ENCODE measurements around the gene APBA2. TPM values are rescaled to one million over a fixed set of nuclear protein-coding genes. Genes with fewer than 3 reads are reported as not detected.
"Not testable (repeated sequence)": the region's sequence is repeated elsewhere in the genome, so short reads cannot be mapped to it uniquely, and the experiment has no call there.

Gene APBA2
- polyA plus RNA-seq, 1 donor = 4.4 TPM

DNA sequence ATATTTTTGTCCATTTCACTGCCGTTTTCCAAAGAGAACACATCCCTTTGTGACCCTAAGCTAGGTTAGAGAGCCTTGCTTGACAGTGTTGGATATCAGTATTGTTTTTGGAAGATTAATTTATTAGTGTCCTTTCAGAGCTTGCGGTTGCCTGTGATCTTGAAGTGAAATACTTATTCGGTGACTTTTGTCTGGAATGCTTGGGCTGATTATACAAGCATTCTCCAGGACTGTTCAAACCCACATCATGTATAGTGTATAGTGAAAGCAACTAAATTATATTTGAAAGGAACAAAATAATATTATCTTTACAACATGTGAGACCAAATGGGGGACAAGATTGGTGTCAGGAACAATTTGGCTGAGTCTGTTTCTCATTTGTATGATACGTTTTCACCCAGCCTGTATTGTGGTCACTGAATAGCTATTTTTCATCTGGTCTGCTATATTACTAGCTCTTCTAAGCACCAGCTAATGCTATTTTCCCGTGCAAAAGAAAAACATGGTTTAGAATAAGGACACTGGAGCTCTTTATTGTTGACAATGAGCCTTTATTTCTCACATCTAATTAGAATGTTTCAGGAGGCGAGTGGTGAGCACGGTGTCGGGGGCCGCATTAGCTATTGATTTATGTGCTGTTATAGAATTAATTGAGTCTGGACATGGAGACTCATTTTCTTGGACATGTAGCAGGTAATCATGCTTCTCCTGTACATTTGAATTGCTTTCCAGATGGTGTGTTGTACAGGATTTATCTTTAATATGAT is 158.1 kb downstream of the APBA2 start:
- DNase-seq = no peak

DNA sequence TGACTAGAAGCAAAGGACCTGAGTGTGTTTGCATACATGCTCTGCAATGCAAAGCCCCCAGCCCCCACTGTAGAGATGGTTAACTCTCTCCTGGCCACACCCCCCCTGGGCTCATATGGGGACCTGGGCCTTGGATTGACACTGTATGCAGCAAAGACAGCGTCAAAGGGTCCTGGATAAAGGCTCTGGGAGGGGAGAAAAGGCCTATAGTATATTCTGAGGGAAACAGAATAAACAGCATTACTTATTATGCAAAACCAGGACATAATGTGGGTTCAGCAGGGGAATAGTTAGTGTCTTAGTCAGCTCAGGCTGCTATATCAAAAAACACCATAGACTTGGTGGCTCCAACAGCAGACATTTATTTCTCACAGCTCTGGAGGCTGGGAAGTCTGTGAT is 158.7 kb downstream of the APBA2 start:
- DNase-seq = no peak

DNA sequence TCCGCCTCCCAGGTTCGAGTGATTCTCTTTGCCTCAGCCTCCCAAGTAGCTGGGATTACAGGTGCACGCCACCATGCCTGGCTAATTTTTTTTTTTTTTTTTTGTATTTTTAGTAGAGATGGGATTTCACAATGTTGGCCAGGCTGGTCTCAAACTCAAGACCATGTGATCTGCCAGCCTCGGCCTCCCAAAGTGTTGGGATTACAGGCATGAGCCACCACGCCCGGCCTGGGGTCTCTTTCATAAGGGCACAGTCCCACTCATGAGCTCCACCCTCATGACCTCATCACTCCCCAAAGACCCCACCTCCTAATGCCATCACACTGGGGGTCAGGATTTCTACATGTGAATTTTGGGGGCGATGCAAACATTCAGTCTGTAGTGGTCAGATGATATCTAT is 159.4 kb downstream of the APBA2 start:
- not testable (repeated sequence) for DNase-seq

DNA sequence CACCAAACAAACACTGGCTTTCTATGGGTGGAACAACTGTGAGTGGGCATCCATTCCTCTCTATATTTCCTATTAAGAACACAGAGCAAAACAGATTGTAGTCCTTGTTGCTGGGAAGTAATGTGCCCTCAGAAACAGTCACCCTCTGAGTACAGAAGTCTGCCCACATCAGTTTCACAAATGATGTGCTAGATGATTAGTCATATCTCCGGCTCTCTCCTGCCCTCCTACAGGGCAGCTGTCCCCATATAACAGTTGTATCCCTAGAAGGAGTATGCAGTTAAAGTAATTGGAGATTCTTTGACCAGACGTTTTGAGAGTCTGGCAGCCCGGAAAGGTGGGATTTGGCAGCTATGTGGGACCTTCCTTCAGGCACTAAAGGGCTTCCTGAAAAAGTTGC is 159.9 kb downstream of the APBA2 start:
- no peak for DNase-seq

DNA sequence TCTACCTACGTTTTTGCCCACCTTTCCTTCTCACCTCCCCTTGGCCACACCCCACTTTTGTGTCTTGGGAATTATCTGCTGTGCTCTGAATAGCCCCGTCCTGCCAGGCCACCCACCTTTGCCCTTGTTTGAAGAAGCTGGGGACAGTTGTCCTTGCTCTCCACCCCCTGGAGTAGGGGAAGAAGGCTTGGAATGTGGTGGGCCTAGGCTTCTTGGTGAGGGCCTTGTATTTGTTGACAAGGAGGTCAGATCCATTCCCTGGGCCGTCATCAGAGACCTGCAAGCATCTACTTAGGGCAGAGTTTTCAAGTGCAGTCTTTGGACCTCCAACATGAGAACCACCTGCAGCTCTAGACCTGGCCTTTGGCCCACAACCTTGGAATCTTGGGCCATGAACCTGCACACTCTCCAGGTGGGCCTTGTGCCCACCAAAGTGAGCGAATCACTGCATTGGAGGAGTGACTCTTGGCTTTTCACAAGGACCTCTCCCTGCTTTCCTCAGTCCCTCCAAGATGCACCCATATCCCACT is 160.6 kb downstream of the APBA2 start:
- no peak for DNase-seq

DNA sequence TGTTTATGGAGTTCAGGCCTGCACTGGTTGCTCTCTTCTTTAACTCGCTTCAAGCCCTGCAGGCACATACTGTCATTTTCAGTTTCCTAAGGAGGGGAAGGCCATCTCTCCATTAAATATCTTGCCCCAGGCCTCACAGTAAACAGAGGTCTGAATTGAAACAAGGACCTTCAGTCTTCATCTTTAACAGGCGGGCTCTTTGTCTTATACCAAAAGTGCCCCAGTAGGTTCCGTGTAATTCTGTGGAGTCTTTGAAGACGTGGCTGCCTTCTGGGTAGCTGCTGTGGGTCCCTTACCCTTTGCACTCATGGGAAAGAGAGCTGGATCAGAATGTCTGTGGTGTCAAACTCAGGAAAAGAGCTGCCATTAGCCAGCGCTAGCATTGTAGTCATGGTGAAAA is 161.2 kb downstream of the APBA2 start:
- DNase-seq = no peak

DNA sequence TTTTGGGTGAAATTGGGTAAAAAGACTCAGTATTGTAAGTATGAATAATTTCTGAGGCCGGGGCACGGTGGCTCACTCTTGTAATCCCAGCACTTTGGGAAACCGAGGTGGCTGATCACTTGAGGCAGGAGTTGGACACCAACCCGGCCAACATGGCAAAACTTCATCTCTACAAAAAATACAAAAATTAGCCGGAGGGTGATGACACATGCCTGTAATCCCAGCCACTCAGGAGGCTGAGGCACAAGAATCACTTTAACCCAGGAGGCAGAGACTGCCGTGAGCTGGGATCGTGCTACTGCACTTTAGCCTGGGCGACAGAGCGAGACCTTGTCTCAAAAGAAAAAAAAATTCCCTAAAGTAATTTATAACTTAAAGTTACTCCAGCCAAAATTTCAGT is 162.2 kb downstream of the APBA2 start:
- DNase-seq = no peak

DNA sequence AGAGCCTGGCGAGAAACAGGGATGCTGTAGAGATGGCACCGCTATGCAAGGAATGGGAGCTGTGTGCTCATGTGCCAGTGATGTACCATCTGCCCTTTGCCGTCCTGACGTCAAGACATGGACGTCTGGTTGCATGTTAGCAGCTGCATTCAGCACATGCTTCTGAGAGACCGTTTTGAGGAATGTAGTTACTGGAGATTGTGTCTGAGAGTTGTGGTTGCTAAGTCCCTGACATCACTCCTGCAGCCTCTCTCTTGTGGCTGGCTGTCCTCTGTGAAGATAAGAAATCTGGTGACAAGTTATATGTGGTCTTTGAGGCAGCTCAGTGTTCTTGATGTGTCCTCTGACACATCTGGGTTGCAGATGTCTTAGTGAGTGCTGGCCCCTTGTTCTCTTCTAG is 165.1 kb downstream of the APBA2 start:
- no peak for DNase-seq

DNA sequence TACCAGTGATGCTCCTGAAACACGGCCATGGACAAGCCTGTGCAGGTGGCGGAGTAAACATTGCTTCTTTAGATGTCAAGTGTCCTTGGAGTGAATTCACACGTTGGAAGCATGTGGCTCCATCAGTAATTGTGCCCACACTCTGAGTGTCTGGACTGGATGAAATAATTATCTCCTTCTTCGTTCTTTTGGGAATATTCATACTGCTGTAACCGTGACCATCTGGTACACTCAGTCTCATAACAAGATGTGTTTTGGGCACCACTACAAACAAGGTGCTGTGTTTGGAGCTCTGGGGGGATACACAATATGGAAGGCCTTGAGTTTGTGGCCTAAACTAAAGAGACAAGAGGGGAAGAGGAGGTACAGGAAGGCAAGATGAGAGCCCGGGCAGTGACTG is 165.6 kb downstream of the APBA2 start:
- no peak for DNase-seq

DNA sequence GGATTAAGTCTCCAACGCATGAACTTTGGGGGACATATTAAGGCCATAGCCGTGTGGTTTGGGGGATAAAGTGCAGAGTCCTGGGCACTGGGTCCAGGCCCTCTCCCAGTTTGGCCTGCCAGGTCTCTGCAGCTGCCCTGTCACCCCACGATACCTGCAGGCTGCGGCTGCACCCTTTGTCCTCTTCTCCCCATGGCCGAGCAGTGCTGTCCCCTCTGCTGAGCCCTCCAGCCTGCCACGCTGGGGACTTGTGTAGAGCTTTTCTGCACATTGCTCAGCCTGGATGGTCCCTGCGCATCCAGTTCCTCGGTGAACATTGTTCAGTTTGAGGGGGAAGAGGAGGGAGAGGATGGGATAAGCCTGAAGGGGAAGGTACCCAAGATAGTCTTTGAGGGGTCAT is 167.2 kb downstream of the APBA2 start:
- DNase-seq = no peak

DNA sequence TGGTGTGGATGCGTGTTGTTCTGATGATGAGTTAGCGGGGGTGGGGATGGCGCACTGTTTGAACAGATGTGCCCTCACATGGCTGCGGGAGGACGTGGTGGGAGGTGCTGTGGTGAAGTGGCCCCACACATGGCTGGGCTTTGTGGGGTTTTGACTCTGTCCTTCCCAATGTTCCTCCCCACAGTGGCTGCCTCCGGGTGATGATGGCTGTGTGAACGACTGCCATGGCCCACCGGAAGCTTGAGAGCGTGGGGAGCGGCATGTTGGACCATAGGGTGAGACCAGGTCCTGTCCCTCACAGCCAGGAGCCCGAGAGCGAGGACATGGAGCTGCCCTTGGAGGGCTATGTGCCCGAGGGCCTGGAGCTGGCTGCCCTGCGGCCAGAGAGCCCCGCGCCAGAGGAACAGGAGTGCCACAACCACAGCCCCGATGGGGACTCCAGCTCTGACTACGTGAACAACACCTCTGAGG is 167.9 kb downstream of the APBA2 start:
- no peak for DNase-seq

DNA sequence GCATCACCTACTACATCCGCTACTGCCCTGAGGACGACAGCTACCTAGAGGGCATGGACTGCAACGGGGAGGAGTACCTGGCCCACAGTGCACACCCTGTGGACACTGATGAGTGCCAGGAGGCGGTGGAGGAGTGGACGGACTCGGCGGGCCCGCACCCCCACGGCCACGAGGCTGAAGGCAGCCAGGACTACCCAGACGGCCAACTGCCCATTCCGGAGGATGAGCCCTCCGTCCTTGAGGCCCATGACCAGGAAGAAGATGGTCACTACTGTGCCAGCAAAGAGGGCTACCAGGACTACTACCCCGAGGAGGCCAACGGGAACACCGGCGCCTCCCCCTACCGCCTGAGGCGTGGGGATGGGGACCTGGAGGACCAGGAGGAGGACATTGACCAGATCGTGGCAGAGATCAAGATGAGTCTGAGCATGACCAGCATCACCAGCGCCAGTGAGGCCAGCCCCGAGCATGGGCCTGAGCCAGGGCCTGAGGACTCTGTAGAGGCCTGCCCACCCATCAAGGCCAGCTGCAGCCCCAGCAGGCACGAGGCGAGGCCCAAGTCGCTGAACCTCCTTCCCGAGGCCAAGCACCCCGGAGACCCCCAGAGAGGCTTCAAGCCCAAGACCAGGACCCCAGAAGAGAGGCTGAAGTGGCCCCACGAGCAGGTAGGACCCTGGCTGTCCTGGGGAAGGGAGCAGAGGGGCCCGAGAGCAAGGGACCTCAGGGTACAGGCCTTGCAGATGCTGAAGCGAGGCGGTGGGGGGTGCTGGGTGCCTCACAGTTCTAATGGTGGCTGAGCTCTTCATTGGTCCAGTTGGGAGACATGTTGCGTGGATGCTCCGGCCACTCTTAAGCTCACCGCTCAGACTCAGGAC is 168.6 kb downstream of the APBA2 start:
- DNase-seq = no peak

DNA sequence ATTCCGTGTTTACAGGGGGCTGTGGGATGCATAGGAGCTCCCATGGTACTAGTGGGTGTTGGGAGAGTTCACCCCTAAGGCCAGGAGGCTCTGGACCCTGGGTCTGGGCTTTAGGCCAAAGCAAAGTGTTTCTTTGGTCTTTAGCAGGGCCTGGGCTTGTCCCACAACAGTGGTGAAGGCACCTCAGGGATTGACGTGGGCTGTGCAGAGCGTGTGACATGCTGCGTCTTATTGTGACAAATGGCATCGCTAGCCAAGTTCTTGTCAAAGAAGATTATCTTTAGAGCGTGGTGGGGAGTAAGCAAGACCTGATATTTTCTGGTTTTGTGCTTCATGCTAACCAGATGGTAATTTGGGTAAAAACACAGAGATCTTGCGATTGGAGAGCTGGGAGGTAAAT is 170.1 kb downstream of the APBA2 start:
- DNase-seq = no peak

DNA sequence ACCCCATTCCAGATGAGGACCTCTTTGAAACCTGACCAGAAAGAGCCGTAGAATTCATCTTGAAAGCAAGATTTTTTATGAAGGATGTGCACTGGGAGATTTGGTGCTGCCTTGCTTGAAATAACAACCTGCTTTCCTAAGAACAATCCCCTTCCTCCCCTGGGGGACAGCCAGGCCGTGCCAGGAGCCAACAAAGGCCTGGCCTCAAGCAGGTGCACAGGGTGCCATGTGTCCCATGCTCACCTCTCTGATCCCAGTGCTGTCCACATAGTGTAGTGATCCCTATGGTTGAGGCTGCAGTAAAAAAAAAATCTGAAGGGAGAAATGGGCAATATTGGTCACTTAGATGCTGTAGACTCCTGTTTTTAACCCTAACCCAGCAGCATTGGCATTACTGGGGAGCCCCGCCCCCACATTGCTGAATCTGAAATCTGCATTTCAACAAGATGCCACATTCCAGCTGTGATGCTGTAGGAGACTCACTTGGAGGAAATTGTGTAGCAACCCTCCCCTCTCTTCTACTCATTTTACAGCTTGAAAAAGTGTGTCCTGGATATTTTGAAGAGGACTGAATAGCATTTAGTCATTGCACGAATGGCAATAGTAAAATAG is 171.2 kb downstream of the APBA2 start:
- no peak for DNase-seq

DNA sequence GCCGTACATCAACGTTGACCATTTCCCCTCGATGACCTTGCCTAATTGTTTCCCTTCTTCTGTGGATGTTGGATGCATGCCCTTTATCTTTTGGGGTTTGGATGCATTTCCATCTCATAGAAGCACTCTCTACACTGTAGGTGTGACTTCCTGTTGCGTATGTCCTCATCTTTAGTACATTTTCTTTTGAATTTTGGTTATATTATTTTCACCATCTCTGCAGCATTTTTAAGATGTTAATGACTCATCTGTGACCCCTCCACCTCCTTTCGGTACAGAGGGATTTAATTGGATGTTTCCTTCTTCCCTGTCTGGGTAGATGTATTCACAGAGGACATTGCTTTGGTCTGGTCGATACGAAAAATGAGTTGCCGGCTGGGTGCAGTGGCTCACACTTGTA is 172.1 kb downstream of the APBA2 start:
- DNase-seq = no peak

DNA sequence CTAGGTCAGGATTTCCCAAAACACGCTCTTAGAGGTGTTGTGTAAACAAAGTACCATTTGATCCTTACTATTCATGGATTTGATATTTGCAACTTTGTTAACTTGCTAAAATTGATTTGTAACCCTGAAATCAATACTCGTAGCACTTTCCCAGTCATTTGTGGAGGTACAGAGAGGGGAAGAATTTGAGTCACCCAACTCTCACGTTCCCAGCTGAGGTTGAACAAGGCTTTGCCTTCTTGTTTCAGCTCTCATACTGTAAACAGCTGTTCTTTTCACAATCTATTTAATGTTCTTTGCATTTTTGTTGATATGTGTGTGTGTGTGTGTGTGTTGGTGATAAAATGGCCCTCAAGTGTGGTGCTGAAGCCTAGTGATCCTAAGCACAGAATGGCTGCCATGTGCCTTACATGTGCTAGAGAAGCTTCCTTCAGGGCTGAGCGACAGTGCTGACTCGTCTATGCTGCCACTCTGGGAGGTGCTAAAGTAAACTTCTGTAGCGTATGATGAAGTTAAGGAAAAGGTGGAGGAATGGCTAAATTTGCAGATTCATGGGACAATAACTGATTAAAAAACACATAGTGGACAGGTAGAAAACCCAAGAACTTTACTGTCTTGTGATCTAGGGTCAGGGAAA is 173.2 kb downstream of the APBA2 start:
- no peak for DNase-seq

DNA sequence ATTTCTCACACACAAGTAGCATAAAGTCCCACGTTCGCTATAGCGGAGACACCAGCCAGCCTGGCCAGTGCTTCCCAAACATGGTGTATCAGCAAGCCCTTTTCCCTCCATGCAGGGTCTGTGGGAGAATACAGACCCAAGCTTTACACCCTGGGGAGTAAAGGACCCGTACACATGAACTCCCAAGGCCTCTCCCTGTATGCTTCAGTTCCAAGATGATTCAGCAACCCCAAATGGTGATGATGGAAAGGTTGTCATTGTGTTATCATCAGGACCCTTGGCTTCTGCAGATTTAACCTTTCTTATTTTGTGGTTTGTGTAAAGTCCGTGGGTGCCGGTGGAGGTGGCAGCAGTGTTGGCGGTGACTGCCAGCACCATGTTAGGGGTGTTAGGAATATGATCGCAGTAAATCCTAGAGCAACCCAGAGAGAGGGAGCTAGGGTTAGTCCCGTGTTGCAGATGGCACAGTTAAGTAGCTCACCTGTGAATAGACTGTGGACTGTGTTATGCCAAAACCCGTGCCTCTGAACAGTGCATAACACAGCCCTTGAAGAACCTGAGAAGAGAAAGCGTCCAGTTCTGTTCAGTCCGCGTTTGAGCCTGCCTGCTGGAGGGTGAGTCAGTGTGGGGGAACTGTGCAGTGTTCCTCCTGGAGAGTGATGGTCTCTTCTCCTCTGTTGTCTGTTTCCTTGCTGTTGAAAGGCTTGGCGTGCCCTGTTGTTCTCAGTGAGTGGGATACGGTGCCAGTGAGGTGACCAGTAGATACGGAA is 174.3 kb downstream of the APBA2 start:
- DNase-seq = no peak

DNA sequence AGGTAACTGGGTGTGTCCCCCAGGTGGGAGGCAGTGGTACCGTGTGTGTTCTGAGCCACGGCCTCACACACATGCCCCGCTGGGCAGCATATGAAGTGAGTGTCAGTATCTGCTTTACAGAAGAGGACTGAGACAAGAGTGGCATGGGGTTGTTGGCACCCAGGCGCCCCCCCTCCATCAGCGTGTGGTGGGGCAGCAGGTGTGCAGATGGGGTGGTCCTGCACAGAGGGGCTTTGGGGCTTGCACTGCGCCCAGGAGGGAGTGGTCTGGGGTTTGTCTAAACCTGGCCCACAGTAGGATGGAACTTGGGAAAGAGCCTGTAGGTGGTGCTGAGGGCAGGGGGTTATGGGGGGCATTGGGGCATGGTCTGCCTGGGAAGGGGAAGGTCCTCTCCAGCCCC is 176.0 kb downstream of the APBA2 start:
- DNase-seq = no peak

DNA sequence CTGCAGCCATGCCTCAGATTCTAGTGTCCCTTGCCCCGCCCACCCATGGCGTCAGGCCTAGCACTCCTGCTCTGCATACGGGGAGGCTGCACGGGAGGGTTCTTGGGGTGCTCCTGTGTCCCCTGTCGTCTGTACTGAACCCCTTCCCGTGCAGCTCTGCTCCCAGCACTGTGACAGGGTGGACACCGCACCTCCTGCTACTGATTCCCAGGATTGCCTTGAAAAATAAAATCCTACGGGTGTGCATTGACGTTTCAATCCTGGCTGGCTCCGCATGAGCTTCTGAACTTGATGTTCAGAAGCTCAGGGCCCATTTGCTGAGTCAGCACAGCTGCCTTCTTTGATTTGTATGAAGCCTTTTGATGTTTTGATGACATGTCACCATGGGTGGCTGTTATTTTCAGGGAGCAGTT is 176.4 kb downstream of the APBA2 start:
- no peak for DNase-seq

DNA sequence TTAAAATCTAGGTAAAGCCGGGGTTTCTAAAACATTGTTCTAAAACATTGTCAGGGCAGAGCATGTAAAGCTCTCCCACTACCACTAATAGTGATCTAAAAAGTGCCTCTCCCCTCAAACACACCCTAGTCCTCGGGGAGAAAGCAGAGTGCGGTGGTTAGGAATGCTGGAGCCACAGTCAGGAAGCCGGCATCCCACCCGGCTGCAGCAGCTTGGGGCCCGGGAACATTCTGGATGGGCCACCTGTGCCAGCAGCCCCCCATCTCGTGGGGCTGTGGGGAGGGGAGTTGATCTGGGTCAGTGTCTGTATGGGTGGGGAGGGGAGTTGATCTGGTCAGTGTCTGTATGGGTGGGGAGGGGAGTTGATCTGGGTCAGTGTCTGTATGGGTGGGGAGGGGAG is 176.9 kb downstream of the APBA2 start:
- no peak for DNase-seq

DNA sequence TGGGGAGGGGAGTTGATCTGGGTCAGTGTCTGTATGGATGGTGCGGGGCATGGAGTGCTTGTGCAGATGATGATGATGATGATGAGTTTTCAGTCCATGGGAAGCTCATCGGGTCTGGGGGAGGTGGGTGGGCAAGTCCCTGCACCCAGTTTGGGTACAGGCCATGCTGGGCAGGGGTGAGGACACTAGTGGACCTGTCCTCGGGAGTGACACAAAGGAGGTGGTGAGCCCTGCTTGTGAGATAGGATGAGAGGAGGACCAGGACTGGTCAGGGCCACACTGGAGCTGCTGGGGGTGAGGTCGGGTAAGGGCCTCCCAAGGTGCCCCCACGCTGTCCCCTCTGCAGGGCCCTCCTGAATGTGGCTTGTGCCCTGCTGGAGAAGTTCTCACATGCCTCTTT is 177.9 kb downstream of the APBA2 start:
- no peak for DNase-seq

DNA sequence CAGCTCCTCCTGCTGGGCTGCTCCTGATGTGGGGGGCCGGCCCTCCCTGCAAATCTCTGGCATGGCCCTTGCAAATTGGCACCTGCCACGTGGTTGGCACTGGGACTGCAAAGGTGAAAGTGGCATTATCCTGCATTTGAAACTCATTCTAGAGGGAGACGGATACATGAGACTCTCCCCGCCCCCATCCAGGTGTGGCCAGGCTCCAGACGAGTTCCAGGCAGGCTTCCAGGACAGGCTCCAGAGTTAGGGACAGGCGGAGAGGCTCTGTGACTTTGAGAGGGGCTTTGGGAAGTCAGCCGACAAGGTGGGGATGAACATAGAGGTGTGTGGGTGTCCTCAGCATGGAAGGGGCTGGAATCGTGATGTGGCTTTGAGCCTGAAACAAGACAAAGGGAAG is 178.5 kb downstream of the APBA2 start:
- DNase-seq = no peak
